NCI-H69 (cell line): Measurements from ENCODE around the gene PCSK5.
"Not testable (repeated sequence)": the region's sequence is repeated elsewhere in the genome, so short reads cannot be mapped to it uniquely, and the experiment has no call there.

ENCODE experiments used
- DNase-seq: peaks from one replicate; lab custom pipeline; 2025; lab: John Stamatoyannopoulos, UW

Gene PCSK5

DNA sequence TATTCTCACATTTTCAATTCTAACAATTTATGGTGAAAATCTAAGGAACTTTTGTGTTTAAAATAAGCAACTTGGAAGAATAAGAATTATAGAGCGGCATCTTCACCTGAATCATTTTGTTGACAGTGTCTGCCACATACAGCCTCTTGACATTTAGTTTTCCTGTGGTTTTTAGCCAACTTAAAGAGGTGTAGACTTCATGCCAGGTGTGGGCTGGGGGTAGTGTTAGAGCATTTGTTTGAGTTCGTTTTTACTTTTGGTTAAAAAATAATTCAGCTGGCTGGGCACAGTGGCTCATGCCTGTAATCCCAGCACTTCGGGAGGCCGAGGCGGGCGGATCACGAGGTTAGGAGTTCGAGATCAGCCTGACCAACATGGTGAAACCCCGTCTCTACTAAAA lies 72.8 kb downstream of the PCSK5 start:
- not testable (repeated sequence) for DNase-seq

DNA sequence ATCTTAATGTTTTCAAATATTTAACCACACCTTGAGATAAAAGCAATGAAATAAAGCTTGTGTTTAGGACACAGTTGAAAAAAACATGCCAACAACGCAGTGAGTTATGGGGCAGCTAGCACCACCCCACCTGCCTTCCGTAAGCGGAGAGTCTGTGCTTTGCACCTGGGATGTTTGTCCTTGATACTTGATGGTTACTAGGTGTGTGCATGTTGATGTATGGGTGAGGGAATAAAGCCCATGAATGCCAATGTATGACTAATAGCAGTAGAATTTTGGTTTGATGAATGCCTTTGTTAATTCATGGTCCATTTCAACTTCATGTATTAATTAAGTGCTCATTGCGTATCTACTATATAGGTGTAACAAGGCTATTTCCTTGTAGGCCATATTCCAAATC lies 74.0 kb downstream of the PCSK5 start:
- no peak for DNase-seq

DNA sequence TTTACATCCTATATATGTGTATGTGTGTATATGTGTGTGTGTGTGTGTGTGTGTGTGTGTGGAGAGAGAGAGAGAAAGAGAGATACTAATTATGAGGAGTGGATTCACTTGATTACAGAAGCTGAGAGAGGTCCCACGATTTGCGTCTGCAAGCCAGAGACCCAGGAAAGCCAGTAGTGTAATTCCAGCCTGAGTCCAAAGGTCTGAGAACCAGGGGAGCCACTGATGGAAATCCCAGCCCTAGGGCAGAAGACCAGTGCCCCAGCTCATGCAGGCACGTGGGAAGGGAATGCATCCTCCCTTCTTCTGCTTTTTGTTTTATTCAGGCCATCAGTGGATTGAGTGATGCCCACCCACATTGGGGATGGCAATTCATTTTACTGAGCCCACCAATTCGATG lies 74.8 kb downstream of the PCSK5 start:
- DNase-seq = no peak

DNA sequence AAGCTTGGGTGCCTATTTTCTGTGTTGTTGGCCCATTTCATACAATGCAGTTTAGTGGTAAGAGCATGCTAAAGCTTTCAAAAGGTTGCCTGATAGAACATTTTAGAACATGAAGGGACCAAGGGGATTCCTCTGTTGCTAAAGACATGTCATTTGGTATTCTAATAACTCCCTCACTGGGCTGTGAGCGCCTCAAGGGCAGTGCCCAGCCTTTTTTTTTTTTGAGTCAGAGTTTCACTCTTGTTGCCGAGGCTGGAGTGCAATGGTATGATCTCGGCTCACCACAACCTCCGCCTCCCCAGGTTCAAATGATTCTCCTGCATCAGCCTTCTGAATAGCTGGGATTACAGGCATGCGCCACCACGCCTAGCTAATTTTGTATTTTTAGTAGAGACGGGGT lies 77.1 kb downstream of the PCSK5 start:
- no peak for DNase-seq

DNA sequence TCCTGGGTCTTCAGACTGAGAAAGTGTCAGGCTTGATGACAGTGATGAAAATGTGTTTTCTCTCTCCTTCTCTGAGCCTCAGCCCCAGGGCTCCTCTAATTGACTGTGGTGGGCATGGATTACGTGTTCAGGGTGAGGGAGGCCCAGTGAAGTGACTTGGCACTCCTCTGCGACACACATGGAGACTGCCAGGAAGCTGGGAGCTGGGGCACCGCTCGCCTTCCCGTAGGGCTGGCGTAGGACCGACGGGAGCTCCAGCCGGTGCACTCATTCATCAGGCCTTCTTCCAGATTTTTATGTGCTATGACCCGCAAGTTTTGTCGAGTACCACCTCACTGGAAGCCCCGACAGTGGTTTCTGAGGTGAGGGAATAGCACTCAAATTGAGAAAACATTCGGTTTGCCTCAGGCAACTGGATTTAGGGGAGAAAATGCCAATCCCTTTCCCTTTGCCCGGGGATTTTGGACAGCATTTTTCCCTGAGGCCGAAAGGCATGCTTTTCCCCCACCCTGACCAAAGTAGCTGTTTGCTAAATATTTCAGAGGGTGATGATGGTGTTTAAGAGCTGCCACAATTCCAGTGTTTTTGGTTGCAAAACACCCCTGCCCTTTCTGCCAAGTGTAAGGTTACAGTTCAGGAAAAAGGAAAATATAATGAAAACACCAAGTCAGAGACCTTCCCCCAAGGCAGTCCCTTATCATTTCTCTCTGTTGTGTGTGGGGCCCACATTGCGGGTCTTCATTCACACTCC lies 83.7 kb downstream of the PCSK5 start:
- DNase-seq = no peak

DNA sequence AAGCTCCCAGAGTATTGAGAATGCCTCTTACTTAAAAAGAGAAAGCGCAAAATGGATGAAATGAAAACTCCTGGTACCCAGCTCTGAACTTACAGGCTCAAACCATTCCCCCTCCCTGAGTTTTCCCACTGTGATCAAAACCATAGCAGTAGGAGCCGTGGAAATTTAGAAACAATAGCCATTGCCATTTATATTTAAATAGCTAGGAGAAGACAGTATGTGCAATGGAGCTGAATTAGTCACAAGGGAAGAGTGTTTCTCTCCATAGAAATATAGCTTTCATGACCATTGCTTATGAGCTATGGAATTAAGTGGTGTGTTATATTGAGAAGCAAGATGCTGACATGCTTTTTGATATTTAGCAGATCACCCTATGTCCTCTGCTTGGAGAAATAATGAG lies 84.6 kb downstream of the PCSK5 start:
- DNase-seq = no peak

DNA sequence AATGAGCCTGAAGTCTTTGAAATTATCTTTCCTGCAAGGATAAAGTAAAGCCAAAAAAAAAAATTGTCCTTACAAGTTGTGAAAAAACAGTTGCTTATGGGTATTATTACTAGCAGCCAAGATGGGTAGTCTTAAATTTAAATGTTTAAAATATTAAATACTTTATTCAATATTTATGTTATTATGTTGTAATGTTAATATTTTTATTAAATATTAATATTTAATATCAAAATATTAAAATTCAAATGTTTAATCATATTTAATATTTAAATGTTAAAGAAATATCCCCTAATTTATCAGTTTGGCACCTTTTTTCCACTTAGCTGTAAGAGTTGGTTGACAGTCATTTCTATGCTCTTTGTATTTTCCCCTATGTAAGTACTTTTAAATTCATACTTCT lies 86.1 kb downstream of the PCSK5 start:
- DNase-seq = no peak

DNA sequence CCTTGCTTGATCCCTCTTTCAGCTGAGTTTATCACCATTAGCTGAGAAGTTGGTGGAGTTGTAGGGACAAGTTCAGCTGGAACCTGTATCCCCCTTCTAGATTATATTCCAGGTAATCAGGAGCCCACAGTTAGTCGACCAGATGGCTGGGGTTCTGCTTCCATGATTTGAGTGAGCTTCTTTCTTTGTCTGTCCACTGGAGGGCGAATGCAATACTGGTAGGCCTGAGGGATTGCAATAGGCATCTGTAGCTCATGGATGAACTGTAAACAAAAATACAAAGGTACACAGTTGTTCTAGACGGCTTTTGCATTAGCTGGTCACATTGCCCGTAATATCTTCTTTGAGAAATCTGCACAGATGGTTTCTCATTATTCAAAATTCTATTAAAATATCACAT lies 88.9 kb downstream of the PCSK5 start:
- peak; percentile 6 for DNase-seq

DNA sequence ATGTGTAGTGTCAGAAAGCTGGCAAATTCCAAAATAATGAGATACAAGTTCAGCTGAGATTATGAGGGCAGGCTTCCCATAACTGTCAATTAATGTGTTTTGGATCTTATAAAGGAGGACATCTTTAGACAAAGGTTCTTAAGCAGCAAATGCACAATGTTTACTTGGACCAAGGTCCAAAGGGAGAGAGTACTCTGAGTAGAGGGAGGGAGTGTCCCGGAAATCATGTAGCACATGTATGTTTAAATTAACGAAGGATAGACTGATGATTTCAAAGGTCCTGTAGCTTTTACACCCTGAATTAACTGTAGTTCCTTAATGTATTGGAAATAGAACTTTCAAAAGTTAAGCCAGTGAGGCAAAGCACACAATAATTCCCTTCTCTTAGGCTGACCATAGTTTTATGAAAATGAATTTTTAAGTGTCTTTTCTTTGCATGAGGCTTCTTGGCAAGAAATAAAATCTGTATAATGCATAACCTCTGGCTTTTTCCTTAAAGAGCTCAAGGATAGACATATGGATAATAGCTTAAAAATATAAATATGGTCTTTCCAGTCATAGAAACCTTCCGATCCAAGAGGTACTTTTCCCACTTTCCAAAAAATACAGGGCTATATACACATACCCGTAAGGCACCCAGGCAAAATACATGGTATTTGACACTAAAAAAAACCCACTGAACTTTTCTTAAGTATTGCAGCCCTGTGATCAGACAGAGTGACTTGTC lies 93.0 kb downstream of the PCSK5 start:
- DNase-seq = no peak

DNA sequence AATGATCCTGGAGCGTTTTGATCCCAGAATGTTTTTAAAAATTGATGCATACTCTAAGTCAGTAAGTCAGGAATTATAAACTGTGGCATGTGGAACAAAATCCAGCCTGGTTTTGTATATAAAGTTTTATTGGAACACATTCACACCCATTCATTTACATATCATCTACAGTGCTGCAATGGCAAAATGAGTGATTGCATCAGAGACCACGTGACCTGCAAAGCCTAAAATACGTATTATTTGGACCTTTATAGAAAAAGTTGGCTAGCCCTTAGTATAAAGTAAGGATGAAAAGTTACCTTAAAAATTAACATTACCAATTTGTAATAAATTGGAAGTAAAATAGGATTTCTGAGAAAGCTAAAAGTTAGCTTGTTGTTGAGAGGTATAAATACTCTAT lies 95.0 kb downstream of the PCSK5 start:
- no peak for DNase-seq

DNA sequence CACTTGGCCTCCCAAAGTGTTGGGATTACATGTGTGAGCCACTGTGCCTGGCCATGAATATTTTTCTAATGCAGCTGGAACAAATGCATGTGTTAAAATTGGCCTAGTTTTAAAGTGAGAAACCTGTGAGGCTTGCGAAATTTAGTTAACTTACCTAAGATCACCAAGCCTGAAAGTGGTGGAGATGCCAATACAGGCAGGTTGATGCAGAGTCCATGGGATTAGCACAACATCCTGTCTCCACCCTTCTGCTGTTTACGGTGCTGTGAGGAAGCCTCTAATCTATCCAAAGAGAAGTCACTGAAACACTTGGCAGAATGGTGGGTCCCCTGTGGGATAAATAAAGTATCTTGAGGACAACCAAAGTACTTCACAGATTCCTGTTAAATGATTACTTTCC lies 98.2 kb downstream of the PCSK5 start:
- no peak for DNase-seq

DNA sequence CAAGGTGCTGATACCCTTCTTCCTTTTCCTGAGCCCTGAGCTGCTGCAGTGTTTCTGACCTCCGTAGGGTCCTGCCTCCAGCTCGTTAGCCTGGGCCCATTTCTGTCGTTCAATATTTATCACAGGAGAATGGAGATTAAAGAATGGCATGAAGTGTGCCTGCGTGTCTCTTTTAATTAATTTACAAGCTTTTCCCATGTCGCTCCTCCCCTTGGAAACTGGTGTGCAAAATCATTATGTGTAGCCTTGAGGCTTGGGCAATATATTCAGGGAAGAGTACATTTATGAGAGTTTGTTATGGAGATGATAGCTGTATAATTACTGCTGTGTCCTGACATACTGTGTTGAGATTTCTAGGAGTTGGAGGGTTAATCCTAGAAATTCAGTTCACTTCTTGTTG lies 99.7 kb downstream of the PCSK5 start:
- DNase-seq = no peak

DNA sequence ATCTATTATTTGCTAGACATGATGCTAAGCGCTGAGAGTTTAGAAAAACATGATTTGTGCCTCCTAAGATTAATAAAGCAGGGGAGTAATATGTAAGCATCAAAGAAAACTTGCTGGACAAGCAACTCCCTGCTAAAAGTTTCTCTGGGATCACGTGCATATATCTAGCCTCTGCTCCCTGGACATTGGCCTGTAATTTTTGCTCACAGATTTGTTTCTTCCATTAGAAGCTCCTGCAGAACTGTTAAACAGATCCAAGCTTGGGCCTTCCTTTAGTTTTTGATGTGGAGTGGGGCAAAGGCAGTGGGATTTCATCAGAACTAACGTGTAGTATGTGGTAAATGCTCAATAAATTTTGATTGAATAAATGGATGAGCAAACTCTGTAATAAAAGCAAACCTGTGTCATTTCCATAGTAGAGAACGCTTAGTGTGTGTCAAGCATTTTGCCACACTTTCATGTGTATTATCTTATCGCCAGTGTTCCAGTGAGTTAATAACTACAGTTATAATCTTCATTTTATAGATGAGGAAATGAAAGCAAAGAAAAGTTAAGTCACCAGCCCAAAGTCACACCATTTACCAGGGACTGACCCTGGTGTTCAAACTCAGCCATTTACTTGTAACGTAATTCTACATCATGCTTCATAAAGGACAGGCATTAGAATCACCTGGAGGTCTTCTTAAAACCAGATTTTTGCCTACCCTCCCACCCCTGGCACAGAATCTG lies 100.3 kb downstream of the PCSK5 start:
- DNase-seq = no peak

DNA sequence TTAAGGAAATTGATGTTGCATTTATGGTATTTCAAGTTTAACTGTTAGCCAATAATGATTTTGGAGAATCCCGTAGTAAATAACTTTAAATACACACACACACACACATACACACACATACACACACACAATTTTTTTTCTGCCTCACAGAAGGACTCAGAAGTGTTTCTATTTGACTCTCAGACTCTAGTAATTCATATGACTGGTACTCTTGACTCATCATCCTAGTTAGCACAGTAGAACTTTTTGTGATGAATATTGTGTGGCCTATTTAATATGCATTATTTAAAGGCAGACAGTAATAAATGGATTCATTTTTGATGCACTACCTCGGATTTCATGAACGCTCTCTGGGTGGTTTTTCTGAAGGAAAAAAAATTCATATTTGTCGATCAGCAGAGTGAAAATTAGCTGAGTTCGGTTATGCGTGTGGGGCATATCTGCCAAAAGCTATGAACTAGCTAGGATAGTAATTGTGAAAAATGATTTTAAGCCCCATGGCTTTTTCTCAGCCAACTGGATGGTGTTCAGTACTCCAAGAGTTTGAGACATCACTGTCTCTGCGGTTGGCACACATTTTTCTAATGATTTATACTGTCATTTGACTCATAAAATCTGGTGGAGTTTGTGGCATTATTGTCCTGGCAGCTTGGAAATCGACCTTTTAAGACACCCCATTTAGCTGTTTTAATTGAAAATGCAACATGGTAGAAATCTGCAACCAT lies 102.2 kb downstream of the PCSK5 start:
- DNase-seq = no peak

DNA sequence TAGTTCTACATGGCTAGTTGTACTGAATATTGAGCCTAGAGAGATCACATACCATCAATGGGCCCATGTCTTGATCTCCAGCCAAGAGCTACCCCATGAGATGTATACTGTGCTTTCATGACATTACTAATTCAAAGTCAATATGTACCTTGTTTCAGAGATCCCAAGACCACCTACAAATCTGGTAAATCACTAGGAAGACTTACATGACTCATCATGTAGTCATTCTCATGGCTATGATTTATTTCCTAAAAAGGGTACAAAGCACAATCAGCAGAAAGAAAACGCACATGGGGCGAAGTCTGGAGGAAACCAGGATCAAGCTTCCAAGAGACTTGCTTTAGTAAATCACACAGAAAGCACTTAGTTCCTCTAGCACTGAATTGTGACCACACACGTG lies 103.0 kb downstream of the PCSK5 start:
- no peak for DNase-seq

DNA sequence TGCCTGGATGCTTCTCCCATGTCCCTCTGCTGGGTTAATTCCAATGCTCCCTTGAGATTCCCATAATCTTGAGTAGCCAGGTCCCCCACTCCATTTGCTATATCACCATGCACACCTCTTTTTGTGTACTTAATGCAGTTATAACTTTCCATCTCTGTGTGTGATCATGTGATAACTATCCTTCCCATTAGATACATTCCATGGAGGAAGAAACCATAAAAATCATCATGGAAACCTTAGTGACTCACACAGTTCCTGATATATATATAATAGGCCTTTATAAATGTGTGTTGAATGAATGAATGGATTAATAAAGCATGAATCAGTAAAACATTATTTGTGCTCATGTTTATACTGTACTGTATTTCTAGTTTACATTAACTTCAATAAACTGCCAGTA lies 104.6 kb downstream of the PCSK5 start:
- no peak for DNase-seq

DNA sequence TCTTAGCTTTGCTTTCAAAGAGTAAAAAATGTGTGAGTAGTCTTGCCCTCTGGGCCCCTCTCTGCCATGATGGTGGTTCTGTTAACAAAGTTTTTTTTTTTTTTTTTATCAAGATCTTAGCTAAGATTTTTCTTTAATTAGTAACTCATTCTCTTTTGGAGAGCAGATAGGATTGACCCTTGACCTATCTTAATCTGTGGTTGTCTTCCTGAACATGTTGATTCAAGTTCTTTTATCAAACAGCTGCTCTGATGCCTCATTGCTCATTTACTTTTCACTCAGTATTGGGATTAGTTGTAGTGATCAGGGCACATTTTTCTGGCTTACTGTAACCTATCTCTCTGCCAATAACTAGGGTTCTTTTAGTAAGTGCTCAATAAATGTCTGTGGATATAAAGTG lies 106.3 kb downstream of the PCSK5 start:
- DNase-seq = no peak

DNA sequence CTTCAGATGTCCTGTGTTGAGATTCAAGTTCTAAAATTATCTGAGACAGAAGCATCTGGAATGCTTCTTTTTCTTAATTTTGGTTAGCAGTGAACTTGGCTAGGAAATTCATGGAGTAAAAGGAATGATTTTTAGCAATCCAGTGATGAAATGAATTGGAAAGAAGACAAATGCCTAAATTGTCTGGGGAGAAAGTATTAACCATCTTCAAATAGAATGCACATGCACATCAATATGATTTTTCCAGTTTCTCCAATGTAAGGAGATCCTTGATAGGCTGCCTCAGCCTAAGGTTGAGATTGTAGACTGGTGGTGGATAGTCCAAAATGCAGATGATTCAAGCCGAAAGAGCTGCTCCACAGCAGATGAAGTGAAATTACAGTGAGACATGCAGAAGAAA lies 106.7 kb downstream of the PCSK5 start:
- DNase-seq = no peak

DNA sequence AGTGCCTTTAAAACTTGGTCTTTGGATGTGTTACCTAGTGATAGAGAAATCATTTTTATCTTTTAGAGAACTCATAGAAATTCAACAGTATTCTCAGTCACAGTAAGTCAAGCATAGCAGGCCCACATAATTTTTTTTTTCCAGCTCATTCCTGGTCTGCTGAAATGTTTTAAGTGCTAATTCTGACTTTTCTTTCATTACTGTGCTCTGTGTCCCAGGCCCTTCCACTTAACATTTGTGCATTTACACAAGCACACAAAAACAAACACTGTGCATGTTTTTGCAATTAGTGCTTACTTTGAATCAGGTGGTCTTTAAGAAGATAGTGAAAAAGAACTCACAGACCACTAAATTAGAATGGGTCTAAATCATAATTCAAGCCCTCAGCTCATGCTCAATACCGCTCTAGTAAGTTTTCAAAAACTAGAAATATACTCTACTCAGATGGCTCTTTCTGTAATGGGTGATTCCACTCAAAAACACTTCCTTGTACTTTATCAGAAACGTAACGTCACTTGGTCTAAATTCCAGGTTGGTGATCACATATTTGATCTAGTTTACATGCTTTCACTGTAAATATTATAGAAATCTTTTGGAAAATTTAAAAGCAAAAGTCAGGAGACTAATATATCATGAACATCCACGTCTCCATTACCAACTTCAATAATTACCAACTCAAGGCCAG lies 107.8 kb downstream of the PCSK5 start:
- no peak for DNase-seq

DNA sequence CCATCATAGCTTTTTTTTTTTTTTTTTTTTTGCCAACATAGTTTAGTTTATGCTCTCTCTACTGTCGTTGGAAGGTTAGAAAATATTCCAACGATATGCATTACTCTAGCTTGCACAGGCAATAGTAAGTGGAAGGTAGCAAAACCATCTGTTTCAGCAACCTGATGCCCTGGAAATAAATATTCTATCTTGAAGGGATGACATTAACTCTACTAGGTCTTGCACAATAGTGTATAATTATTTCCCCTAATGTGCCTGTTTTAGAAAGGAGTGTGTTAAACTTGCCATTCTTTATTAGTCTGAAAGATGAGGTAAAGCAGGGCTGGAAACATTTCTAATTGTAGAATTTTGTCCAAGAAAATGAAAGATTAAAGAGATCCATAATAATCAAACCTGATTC lies 111.0 kb downstream of the PCSK5 start:
- DNase-seq = no peak

DNA sequence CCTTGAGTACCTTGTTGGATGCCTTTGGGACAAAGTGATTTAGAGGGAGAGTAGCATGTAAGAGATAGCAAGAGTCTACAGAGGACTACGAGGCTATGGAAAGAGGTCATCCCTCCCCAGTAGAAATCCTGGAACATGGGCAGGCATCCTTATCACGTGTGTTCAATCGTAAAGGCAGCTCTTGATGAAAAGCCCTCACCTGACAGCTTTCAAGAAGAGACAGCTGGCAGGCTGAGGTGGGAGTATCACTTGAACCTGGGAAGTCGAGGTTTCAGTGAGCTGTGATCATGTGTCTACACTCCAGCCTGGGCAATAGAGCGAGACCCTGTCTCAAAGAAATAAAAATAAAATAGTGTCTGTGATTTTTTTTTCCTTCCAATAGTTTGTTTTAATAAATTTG lies 112.6 kb downstream of the PCSK5 start:
- DNase-seq = no peak

DNA sequence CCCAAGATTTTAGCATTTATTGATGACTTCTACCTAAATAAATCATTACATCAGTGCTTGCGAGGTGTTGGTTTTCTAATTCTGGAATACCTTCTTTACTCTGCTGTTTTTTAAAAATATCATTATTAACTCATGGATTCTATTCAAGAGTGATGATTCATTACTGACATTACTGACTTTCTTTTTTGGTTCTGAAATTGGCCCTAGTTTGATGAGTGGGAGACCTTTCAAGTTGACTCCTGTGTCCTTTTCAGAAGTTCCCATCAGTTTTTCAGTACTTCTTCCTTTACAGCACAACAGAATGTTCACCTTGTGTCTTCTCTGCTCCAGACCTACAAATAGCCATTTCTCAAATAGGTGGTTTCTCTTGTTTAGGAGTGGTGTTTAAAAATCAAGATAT lies 114.1 kb downstream of the PCSK5 start:
- DNase-seq = no peak
